ENCODE measurements around the gene GPC3.
"Not testable (repeated sequence)": the region's sequence is repeated elsewhere in the genome, so short reads cannot be mapped to it uniquely, and the experiment has no call there.

The GPC3 gene

GRCh38 chrX:133638285-133638684, 347.1 kb downstream of the GPC3 start:
- no peak for DNase-seq

- no peak for DNase-seq
These were observed 347.6 kb downstream of the GPC3 start for GRCh38 chrX:133637765-133638164.

- DNase-seq: no peak
These were observed 349.4 kb downstream of the GPC3 start for GRCh38 chrX:133636009-133636408.

- no peak for DNase-seq
These were observed 351.0 kb downstream of the GPC3 start for GRCh38 chrX:133634416-133634815.

- no peak for DNase-seq
These were observed 351.4 kb downstream of the GPC3 start for GRCh38 chrX:133633950-133634349.

- DNase-seq: no peak
These were observed 352.2 kb downstream of the GPC3 start for GRCh38 chrX:133633162-133633561.

GRCh38 chrX:133630362-133630761, 355.0 kb downstream of the GPC3 start:
- no peak for DNase-seq

GRCh38 chrX:133627673-133628072, 357.7 kb downstream of the GPC3 start:
- DNase-seq: no peak

- DNase-seq: not testable (repeated sequence)
These were observed 364.0 kb downstream of the GPC3 start for GRCh38 chrX:133621384-133621783.

- DNase-seq: no peak
These were observed 373.7 kb downstream of the GPC3 start for GRCh38 chrX:133611676-133612075.

GRCh38 chrX:133610056-133610455, 375.3 kb downstream of the GPC3 start:
- no peak for DNase-seq

GRCh38 chrX:133609166-133609565, 376.2 kb downstream of the GPC3 start:
- DNase-seq: no peak

- no peak for DNase-seq
These were observed 377.0 kb downstream of the GPC3 start for GRCh38 chrX:133608406-133608805.

- no peak for DNase-seq
These were observed 377.7 kb downstream of the GPC3 start for GRCh38 chrX:133607419-133608348.

GRCh38 chrX:133606990-133607389, 378.4 kb downstream of the GPC3 start:
- no peak for DNase-seq

- DNase-seq: no peak
These were observed 380.6 kb downstream of the GPC3 start for GRCh38 chrX:133604801-133605200.

- DNase-seq: no peak
These were observed 382.5 kb downstream of the GPC3 start for GRCh38 chrX:133602881-133603280.

- DNase-seq: no peak
These were observed 384.3 kb downstream of the GPC3 start for GRCh38 chrX:133601116-133601515.

GRCh38 chrX:133600536-133600935, 384.9 kb downstream of the GPC3 start:
- no peak for DNase-seq

GRCh38 chrX:133598601-133599335, 386.6 kb downstream of the GPC3 start:
- no peak for DNase-seq

GRCh38 chrX:133594156-133594555, 391.2 kb downstream of the GPC3 start:
- no peak for DNase-seq

GRCh38 chrX:133593531-133593930, 391.9 kb downstream of the GPC3 start:
- DNase-seq: no peak

GRCh38 chrX:133590703-133591505, 394.5 kb downstream of the GPC3 start:
- DNase-seq: no peak

All from stimulated activated CD4-positive, alpha-beta T cell treated with anti-CD3 and anti-CD28 coated beads, Interleukin-15, amount 100 ng/mL, for 24 hours (primary cell).